DMS153 (cell line): ENCODE data around the gene PLSCR4.
A peak's percentile ranks its signal among the peaks of the same experiment; 100 is the strongest.

Experiments used
- DNase-seq: peaks from one replicate; lab custom pipeline; 2025; lab: John Stamatoyannopoulos, UW

Gene PLSCR4

DNA sequence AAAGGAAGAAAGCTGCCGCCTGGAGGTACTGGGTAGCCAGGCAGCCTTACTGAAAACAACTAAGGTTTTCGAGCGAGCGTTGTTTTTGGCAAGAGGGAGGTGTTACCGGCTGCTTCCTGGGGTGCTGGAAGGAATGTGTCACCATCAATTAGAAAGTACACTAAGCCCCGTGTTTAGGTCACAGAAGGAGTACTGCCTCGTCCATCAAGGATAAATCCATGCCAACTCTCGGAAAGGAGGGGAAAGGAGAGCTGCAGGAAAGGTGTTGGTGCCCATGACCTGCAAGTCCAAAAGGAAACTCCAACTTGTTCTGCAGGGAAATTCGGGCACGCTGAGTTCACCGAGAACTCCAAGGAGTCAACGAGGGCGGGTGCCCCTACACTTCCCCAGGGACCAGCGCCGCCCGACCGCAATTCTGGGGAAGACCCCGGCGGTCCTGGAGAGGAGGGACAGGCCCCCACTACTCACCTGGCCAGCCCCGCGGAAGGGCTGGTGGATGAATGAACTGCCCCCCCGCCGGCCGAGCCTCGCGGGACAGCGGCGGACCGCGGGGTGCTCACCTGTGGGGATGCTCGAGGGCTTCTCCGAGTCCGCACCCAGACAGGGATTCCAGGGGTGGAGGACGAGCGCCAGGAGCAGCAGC, 90.5 kb downstream of the PLSCR4 start:
- DNase-seq, result peak; percentile 69

DNA sequence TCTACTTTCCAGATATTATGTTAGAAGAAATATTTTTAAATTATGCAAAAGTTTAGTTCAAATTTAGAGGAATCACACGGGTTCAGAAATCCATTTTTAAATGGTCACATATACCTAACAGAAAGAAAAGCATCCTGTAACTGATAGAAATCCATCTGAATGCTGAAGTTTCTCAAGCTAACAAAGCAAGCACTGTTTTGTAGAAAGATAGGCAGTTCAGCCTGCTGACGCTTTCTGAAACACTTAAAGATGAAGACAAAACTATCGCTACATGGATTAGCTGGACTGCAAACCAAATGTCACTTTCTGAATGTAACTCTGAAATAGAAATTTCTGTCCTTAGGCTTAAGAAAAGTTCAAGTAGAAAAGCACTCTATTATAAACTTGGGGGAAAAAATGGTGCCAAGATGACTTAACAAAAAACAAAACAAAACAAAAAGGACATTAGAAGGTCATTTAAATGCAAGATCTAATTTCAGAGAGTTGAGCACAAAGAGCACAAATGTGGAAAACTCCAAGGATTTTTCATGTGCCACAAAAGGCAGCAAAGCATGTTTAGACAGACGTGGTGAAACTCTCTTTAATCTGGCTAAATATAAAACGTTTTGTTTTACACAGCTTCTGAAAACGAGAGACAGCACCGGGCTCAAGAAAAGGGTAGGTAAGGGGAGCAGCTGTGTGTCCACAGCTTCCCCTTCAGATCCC, 91.1 kb downstream of the PLSCR4 start:
- no peak for DNase-seq

DNA sequence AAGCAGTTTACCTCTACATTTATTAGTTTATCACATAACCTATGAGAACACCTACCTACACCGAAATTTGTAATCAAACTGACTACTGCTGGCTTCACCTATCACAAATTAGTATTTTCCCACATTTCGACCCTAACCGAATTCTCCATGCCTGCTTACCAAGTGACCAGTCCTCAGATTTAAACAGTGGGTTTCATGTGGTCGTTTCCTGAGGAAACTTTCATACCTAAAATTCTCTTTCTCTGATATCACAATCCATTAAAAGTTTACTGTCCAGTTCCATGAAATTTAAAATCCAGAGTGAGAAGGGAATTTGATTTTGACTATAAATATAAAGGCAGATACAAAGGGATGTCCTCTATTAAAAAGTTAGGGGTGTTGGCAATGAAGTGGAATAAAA, 91.9 kb downstream of the PLSCR4 start:
- DNase-seq, result no peak

DNA sequence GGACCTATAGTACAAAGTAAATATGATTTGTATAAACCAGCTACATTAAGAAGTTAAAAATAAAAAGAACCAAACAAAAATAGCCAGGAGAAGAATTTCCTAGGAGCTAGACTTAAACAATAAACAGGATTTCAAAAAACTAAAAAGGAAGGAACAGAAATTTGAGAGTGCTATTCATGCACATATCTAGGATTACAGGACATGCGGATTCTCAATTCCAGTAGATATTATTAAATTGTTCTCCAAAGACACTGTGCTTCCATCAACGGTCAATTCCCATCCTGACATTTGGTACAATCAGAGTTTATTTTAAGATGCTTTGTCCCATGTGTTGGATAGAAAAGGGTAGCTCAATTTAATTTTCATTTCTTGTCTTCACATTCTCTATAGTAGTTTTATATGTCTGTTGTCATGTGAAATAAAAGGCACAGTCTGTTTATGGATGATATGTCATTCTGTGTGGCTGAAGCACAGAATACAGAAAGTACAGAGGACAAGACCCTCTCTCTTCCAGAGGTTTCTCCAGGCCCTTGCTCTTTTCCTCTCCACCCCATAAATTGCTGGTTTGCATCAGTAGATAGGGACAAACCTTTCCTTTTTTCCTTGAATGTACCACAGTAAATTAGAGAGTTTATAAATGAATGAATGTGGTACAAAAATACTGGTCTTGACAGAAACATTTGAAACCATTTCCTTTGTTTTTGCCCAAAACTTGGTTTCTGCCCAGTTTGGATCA, 93.4 kb downstream of the PLSCR4 start:
- no peak for DNase-seq

DNA sequence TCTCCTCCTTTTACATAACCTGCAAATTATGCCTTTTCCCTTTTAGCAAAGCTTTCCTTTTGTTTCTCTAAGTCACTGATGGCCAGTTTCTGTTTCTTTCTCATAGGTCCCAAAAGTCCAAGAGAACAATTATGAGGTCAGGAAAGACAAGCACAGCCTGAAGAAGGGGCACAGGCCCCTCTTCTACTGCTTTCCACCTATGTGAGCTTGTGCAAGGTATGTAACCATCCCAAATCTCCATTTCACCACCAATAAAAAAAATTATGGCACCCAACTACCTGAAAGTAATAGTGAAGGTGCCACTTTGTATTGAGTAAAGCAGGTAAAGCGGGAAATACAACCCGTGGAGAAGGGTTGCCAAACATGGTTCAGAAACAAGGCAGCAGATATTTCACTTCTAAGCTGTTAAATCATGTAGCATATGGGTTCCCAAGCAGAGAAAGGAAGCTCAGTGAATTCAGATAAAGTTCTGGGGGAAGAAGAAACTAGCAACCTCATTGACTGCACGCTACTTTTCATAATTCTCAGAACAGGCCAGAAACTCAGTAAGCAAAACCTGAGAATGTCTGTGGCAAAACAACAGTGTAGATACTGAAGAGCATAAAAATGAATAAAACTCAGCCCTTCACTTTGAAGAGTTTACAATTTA, 94.1 kb downstream of the PLSCR4 start:
- no peak for DNase-seq

DNA sequence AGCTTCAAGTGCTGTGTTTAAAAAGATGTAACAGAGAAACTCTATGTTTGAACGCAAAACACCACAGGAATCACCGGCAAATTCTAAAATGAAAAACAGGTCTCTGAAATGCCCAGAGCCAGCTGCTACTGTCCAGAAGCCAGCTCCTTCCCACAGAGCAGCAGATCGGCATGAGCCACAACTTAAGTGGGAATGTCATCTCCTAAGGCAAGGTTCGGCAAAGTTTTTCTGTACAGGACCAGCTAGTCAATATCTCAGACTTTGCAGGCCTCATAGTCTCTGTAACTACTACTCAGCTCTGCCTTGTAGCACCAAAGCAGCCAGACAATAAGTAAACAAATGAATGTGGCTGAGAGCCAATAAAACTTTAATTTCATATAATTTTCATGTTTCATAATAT, 94.8 kb downstream of the PLSCR4 start:
- no peak for DNase-seq

DNA sequence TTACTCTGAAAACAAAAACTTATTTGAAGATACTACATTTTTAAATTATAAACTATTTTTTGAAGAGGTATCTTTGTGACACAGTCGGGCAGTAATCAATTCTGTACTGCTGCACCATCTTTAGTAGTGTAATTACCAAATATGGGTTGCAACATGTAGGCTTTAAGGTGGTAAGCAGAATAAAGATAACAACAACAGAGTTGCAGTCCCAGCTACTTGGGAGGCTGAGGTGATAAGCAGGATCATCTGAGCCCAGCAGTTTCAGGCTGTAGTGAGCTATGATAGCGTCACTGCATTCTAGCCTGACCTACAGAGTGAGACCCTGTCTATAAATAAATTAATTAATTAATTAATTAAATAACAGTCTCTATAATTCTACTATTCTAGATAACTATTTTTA, 95.9 kb downstream of the PLSCR4 start:
- no peak for DNase-seq

DNA sequence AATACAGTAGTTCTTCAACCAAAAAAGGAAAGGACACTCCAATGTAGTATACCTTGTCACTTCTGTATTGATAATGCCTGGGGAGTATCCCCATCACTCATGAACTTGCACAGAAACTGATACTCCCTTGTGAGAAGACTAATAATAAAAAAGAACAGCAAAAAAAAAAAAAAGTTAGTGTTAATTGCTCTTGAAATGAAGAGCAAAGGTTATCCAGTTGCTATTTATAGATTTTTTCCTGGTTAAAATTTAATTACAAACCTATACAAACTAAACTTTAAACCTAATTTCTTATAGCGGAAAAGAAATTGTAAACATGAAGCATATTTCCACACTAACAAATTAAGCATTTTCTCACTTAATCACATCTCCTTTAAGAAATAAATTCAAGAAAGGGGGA, 96.6 kb downstream of the PLSCR4 start:
- no peak for DNase-seq

DNA sequence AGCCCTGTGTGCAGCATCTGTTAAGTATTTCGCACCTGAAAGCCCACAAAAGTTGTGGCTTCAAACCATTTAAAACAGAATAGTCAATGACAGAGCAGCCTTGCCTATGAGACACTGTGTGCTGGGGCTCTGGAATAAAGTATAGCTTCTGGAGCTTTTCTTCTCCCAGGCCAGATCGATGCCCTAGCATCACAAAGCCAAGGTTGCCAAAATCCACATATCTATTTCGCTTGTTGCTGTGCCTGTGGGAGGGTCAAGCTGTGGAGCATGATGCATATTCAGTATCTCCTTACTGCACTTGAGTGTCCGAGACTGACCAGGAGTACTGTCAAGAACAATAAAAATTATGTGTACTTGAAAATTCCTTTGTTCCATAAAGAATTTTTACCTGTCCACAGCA, 97.5 kb downstream of the PLSCR4 start:
- DNase-seq, result no peak

DNA sequence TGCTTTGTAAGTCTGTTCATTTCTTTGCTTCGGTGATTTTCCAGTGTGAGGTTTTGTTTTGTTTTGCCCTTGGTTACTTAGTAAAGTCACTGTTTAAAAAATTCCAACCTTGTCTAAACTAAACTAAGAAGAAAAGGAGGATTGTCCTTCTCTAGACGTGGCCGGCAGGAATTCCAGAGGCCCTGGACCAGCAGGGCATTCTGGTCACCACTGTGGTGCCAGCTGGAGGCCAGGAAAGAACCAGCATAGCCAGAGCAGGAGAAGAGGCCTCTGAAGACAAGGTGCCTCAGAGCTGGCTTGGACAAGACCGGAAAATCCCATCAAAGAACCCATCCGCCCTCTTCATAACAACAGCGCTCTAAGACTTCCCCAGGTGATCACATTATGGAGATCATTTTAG, 98.1 kb downstream of the PLSCR4 start:
- DNase-seq, result no peak

DNA sequence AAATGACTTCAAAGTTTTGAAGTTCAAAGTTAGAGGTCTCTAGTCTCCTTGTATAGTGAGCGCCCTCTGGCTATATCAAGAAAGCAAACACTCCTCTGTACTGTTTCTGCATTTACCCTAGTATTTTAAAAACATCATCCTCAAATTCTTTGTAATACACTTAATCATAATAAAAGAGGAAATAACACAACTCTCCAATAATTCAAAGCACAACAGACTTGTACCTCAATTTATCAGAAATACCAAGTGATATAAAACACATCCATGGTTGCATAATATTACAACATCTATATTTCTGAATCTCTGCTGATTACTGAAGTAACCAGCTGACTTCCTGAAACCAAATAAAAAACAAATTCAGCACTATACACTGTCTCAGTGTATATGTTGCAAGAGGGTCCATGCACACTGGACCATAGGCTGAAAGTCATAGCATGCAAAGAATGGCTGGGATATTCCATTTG, 102.4 kb downstream of the PLSCR4 start:
- no peak for DNase-seq

DNA sequence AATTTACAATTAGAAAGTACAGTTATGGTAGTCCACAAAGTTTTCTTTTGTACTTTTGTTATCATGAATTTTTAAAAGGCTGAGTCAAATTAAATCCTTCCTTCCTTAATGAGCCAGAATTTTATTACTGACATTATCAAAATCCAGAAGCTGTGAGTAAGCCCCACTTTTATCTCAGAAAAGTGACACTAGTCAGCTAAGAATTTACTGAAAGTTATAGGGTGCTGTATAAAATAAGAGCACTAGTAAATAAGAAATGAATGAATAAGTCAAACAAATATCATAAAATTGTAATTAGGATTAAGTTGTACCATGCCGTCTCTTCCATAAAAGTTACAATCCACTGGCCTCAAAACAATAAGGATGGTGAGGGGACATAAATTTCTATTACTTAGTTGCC, 105.3 kb downstream of the PLSCR4 start:
- no peak for DNase-seq

DNA sequence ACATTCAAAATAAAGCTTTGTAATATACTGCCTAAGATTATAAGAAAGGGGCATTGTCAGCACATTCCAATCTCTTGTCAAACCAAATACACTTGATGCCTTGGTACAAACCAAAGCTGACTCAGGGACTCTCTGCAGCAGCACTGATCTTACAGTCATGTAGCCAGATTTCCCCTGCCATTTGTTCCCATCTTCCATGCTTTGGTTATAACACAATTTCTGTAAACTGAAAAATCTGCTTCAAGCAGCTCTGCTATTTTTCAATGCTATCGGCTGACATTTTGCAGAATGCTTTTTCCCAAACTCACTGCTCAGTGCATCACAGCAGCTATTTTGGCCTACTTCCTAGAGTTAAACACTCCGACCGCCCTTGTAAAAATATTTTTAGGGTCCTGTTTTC, 108.1 kb downstream of the PLSCR4 start:
- no peak for DNase-seq
